Measurements from ENCODE around the gene HNF4A. TPM values are rescaled to one million over a fixed set of nuclear protein-coding genes. Genes with fewer than 3 reads are reported as not detected.

Gene HNF4A
- total and polyA plus RNA-seq, 2 of the 13 experiments (the other 11 are each of a cell fraction or from before 2014, with no cell fraction given) = 80.9 to 169 TPM

GRCh38 chr20:44401770-44402390 is 46.4 kb downstream of the HNF4A start (continued):
- TF ChIP-seq FOXO4 (CRISPR knock-in tag; conservative IDR thresholded peaks at IDR 0.05) (no peak), MIER3 (CRISPR knock-in tag; IDR thresholded peaks at IDR 0.05; ENCODE audit: borderline replicate concordance) (no peak), REST (IDR thresholded peaks at IDR 0.05; ENCODE audit: borderline replicate concordance in 1 of 2, low read depth in 1 of 2, low read length in 2 of 2) (no peak), ONECUT2 (CRISPR knock-in tag; IDR thresholded peaks at IDR 0.05) (no peak), ZNF10 (CRISPR knock-in tag; IDR thresholded peaks at IDR 0.05; ENCODE audit: borderline replicate concordance, low read depth) (no peak), ZNF333 (CRISPR knock-in tag; IDR thresholded peaks at IDR 0.05; ENCODE audit: borderline replicate concordance) (no peak; the same call in 1 of the 2 replicates), ATF7 (IDR thresholded peaks at IDR 0.05) (no peak), ATF7 (CRISPR knock-in tag; IDR thresholded peaks at IDR 0.05) (no peak), ETV6 (CRISPR knock-in tag; conservative IDR thresholded peaks at IDR 0.05) (no peak), SMARCE1 (IDR thresholded peaks at IDR 0.05; ENCODE audit: borderline replicate concordance) (no peak), ZNF530 (CRISPR knock-in tag; IDR thresholded peaks at IDR 0.05; ENCODE audit: low read depth) (no peak; the same call in 1 of the 2 replicates), ZNF431 (CRISPR knock-in tag; IDR thresholded peaks at IDR 0.05; ENCODE audit: borderline replicate concordance, low read depth) (no peak), TCF12 (IDR thresholded peaks at IDR 0.05) (no peak), TCF12 (CRISPR knock-in tag; IDR thresholded peaks at IDR 0.05) (no peak; the same call in 1 of the 2 replicates), ZNF605 (CRISPR knock-in tag; IDR thresholded peaks at IDR 0.05) (no peak), FOXK1 (CRISPR knock-in tag; IDR thresholded peaks at IDR 0.05; ENCODE audit: borderline replicate concordance, low read depth) (no peak), MEF2D (CRISPR knock-in tag; IDR thresholded peaks at IDR 0.05) (peak; percentile 35; the same call in 1 of the 2 replicates), ATAD3A (CRISPR knock-in tag; IDR thresholded peaks at IDR 0.05) (no peak), ZFP62 (CRISPR knock-in tag; IDR thresholded peaks at IDR 0.05) (no peak), KDM3A (CRISPR knock-in tag; IDR thresholded peaks at IDR 0.05; ENCODE audit: low read depth) (no peak), ZNF160 (CRISPR knock-in tag; IDR thresholded peaks at IDR 0.05) (0 out of 2 replicates have a peak, but pooled peaks have one; percentile 5), SAP130 (CRISPR knock-in tag; IDR thresholded peaks at IDR 0.05; ENCODE audit: low read depth) (no peak; the same call in 1 of the 2 replicates), ZNF326 (CRISPR knock-in tag; IDR thresholded peaks at IDR 0.05; ENCODE audit: borderline replicate concordance) (no peak), ZNF317 (CRISPR knock-in tag; IDR thresholded peaks at IDR 0.05) (peak; percentile 78), TFDP1 (CRISPR knock-in tag; IDR thresholded peaks at IDR 0.05; ENCODE audit: borderline replicate concordance) (no peak), ZNF251 (CRISPR knock-in tag; IDR thresholded peaks at IDR 0.05) (peak; percentile 17; the same call in 1 of the 2 replicates), FOXA3 (CRISPR knock-in tag; IDR thresholded peaks at IDR 0.05) (no peak)
